Neural progenitor cell (in vitro differentiated cells): ENCODE results near the gene CTNNA1. TPM values are rescaled to one million over a fixed set of nuclear protein-coding genes. Genes with fewer than 3 reads are reported as not detected.

ENCODE experiments used
- DNase-seq: peaks from one replicate; pipeline ENCODE4 v3.0.0-alpha.2; 2016; ENCODE audit warnings: low spot score
- H2AFZ ChIP-seq: fragments of 200-600 bp; sonication (generic); replicated peaks from 2 replicates; pipeline ENCODE4 v1.6.1; 2016; ENCODE audit warnings: antibody characterized with exemption
- H3F3A ChIP-seq: fragments of 200-600 bp; sonication (generic); 2 replicates; pipeline ENCODE4 v1.6.1; 2016; ENCODE audit warnings: antibody characterized with exemption, low read depth
- H3K27ac ChIP-seq: fragments of 200-600 bp; sonication (generic); 2 replicates; pipeline ENCODE4 v1.5.1; 2016; ENCODE audit warnings: mild to moderate bottlenecking
- H3K27me3 ChIP-seq: fragments of 200-600 bp; sonication (generic); 2 replicates; pipeline ENCODE4 v1.6.1; 2016; ENCODE audit warnings: mild to moderate bottlenecking, moderate library complexity
- H3K36me3 ChIP-seq: fragments of 200-600 bp; sonication (generic); 2 replicates; pipeline ENCODE4 v1.5.1; 2016
- H3K4me1 ChIP-seq: fragments of 200-600 bp; sonication (generic); 2 replicates; pipeline ENCODE4 v1.6.1; 2016; ENCODE audit warnings: mixed run types
- H3K4me2 ChIP-seq: fragments of 200-600 bp; sonication (generic); 2 replicates; pipeline ENCODE4 v1.6.1; 2016
- H3K4me3 ChIP-seq: fragments of 200-600 bp; sonication (generic); 2 replicates; pipeline ENCODE4 v1.5.1; 2016
- H3K79me2 ChIP-seq: fragments of 200-600 bp; sonication (generic); 2 replicates; pipeline ENCODE4 v1.6.1; 2016; ENCODE audit warnings: low read depth
- H3K9ac ChIP-seq: fragments of 200-600 bp; sonication (generic); 2 replicates; pipeline ENCODE4 v1.6.1; 2016
- H3K9me3 ChIP-seq: fragments of 200-600 bp; sonication (generic); 2 replicates; pipeline ENCODE4 v1.5.1; 2016; ENCODE audit warnings: low read depth
- H4K20me1 ChIP-seq: fragments of 200-600 bp; sonication (generic); 2 replicates; pipeline ENCODE4 v1.6.1; 2016; ENCODE audit warnings: low read depth
- H3K27ac Mint-ChIP-seq: 3 replicates; pipeline ENCODE4 v1.8.0; 2021; ENCODE audit warnings: mixed read lengths
- H3K27me3 Mint-ChIP-seq: 2 replicates; pipeline ENCODE4 v1.8.0; 2022; ENCODE audit warnings: low read depth, mild to moderate bottlenecking, inconsistent platforms, moderate library complexity, mixed read lengths; ENCODE audit not compliant: insufficient read depth
- H3K36me3 Mint-ChIP-seq: 3 replicates; pipeline ENCODE4 v1.8.0; 2021; ENCODE audit warnings: mixed read lengths
- H3K4me1 Mint-ChIP-seq: 3 replicates; pipeline ENCODE4 v1.8.0; 2021; ENCODE audit warnings: mixed read lengths
- H3K4me3 Mint-ChIP-seq: 3 replicates; pipeline ENCODE4 v1.8.0; 2021; ENCODE audit warnings: mild to moderate bottlenecking, moderate library complexity, mixed read lengths
- H3K9me3 Mint-ChIP-seq: 3 replicates; pipeline ENCODE4 v1.8.0; 2020; ENCODE audit warnings: mixed read lengths
- CTCF ChIP-seq: fragments of 200-600 bp; sonication (generic); IDR thresholded peaks from 2 replicates; pipeline ENCODE4 v1.5.1; 2017; ENCODE audit warnings: antibody characterized with exemption, mild to moderate bottlenecking
- EZH2 ChIP-seq: fragments of 200-600 bp; sonication (generic); IDR thresholded peaks from 2 replicates; pipeline ENCODE4 v1.6.1; 2017; ENCODE audit warnings: antibody characterized with exemption, mild to moderate bottlenecking, moderate library complexity
- EZH2phosphoT487 ChIP-seq: fragments of 200-600 bp; sonication (generic); IDR thresholded peaks from 2 replicates; pipeline ENCODE4 v1.6.1; 2017; ENCODE audit warnings: antibody characterized with exemption
- total RNA-seq: library from RNA; depleted of rRNA; stranded (reverse); fragments of >200 nt; gene quantifications from 2 replicates; pipeline ENCODE4 v1.2.3, GENCODE V29; 2015; ENCODE audit warnings: low replicate concordance

The CTNNA1 gene
- total RNA-seq, 1 donor from 2014 or later: 305 TPM

GRCh38 chr5:138722544-138723177 is 30.6 kb upstream of the CTNNA1 start:
- Histone ChIP-seq H3K4me2 (peak overlapping the region; percentile 6), H3K79me2 (no peaks in the 10 kb centered on the region), H3K27ac (no peak overlapping the region), H4K20me1 (no peaks in the 10 kb centered on the region), H3K36me3 (no peaks in the 10 kb centered on the region), H3K4me3 (no peak overlapping the region), H3K27me3 (no peaks in the 10 kb centered on the region), H3K9ac (no peak overlapping the region), H3K4me1 (peaks cover 40% of the 10 kb centered on the region), H2AFZ (no peak overlapping the region), H3F3A (peaks cover 25% of the 10 kb centered on the region), H3K9me3 (no peaks in the 10 kb centered on the region)
- Mint-ChIP-seq H3K4me1 (peaks cover 46% of the 10 kb centered on the region), H3K27ac (peak overlapping the region; percentile 28), H3K9me3 (peaks cover 2% of the 10 kb centered on the region), H3K27me3 (peaks cover 19% of the 10 kb centered on the region), H3K4me3 (no peak overlapping the region), H3K36me3 (no peaks in the 10 kb centered on the region)
- no peak for DNase-seq
- TF ChIP-seq EZH2phosphoT487: no peak
- no peak for TF ChIP-seq EZH2
- TF ChIP-seq CTCF: no peak

GRCh38 chr5:138724470-138725146 is 28.6 kb upstream of the CTNNA1 start:
- Histone ChIP-seq H3K4me1 (peaks cover 36% of the 10 kb centered on the region), H3K9ac (no peak overlapping the region), H3K4me2 (peak overlapping the region; percentile 72), H3K27ac (no peak overlapping the region), H4K20me1 (no peaks in the 10 kb centered on the region), H3K79me2 (no peaks in the 10 kb centered on the region), H3K9me3 (no peaks in the 10 kb centered on the region), H2AFZ (no peak overlapping the region), H3F3A (peaks cover 25% of the 10 kb centered on the region), H3K4me3 (no peak overlapping the region), H3K36me3 (no peaks in the 10 kb centered on the region), H3K27me3 (no peaks in the 10 kb centered on the region)
- Mint-ChIP-seq H3K27ac (peak overlapping the region; percentile 51), H3K9me3 (peaks cover 2% of the 10 kb centered on the region), H3K27me3 (peaks cover 18% of the 10 kb centered on the region), H3K4me3 (no peak overlapping the region), H3K4me1 (peaks cover 37% of the 10 kb centered on the region), H3K36me3 (no peaks in the 10 kb centered on the region)
- DNase-seq: no peak
- TF ChIP-seq EZH2: no peak
- no peak for TF ChIP-seq EZH2phosphoT487
- no peak for TF ChIP-seq CTCF

- H3K36me3 ChIP-seq: no peaks in the 10 kb centered on the region
- peaks cover 25% of the 10 kb centered on the region for H3F3A ChIP-seq
- H3K4me3 ChIP-seq: peak overlapping the region; percentile 27
- peaks cover 33% of the 10 kb centered on the region for H3K4me1 Mint-ChIP-seq
- peaks cover 17% of the 10 kb centered on the region for H3K27me3 Mint-ChIP-seq
- no peaks in the 10 kb centered on the region for H3K36me3 Mint-ChIP-seq
- TF ChIP-seq EZH2 (no peak), CTCF (peak; percentile 35)
- H3K9me3 ChIP-seq: no peaks in the 10 kb centered on the region
- H2AFZ ChIP-seq: peak overlapping the region; percentile 80
- peak overlapping the region; percentile 54 for H3K4me3 Mint-ChIP-seq
- DNase-seq: peak; percentile 66
- no peak overlapping the region for H3K9ac ChIP-seq
- no peaks in the 10 kb centered on the region for H3K9me3 Mint-ChIP-seq
- peak overlapping the region; percentile 72 for H3K4me2 ChIP-seq
- no peaks in the 10 kb centered on the region for H4K20me1 ChIP-seq
- no peaks in the 10 kb centered on the region for H3K27me3 ChIP-seq
- peak overlapping the region; percentile 51 for H3K27ac ChIP-seq
- peak overlapping the region; percentile 96 for H3K27ac Mint-ChIP-seq
- H3K4me1 ChIP-seq: peaks cover 32% of the 10 kb centered on the region
- H3K79me2 ChIP-seq: no peaks in the 10 kb centered on the region
Observed at GRCh38 chr5:138725153-138725817, 27.9 kb upstream of the CTNNA1 start.
